Endothelial cell (in vitro differentiated cells): ENCODE measurements around the gene SH3PXD2A. TPM values are rescaled to one million over a fixed set of nuclear protein-coding genes. Genes with fewer than 3 reads are reported as not detected.

Experiments
- DNase-seq: peaks from one replicate; pipeline ENCODE4 v3.0.0; 2021; ENCODE audit warnings: low spot score
- H3K27ac Mint-ChIP-seq: one replicate; pipeline ENCODE4 v1.8.0; 2021; ENCODE audit warnings: mixed read lengths, inconsistent platforms; ENCODE audit not compliant: unreplicated experiment
- H3K27me3 Mint-ChIP-seq: one replicate; pipeline ENCODE4 v1.8.0; 2021; ENCODE audit warnings: mild to moderate bottlenecking, moderate library complexity, mixed read lengths, inconsistent platforms; ENCODE audit not compliant: unreplicated experiment
- H3K36me3 Mint-ChIP-seq: one replicate; pipeline ENCODE4 v1.8.0; 2021; ENCODE audit warnings: mild to moderate bottlenecking, low read depth, mixed read lengths, inconsistent platforms; ENCODE audit not compliant: unreplicated experiment
- H3K4me1 Mint-ChIP-seq: one replicate; pipeline ENCODE4 v1.8.0; 2021; ENCODE audit warnings: mild to moderate bottlenecking, mixed read lengths, inconsistent platforms; ENCODE audit not compliant: unreplicated experiment
- H3K4me3 Mint-ChIP-seq: one replicate; pipeline ENCODE4 v1.8.0; 2021; ENCODE audit warnings: mild to moderate bottlenecking, mixed read lengths, inconsistent platforms; ENCODE audit not compliant: unreplicated experiment
- H3K9me3 Mint-ChIP-seq: one replicate; pipeline ENCODE4 v1.8.0; 2021; ENCODE audit warnings: mixed read lengths, inconsistent platforms; ENCODE audit not compliant: unreplicated experiment
- CTCF ChIP-seq: fragments of 200-600 bp; sonication (generic); IDR thresholded peaks from one replicate; pipeline ENCODE4 v1.5.0; 2021; ENCODE audit warnings: antibody characterized with exemption; ENCODE audit not compliant: unreplicated experiment
- total RNA-seq: library from RNA; stranded (reverse); fragmentation: NEBNext Ultra II Directional; extraction: Animal tissue kit (Norgen Biotek cat#: 25700); gene quantifications from one replicate; pipeline ENCODE4 v1.2.1, GENCODE V29; 2021; ENCODE audit not compliant: unreplicated experiment

SH3PXD2A gene
- total RNA-seq, 1 donor from 2014 or later, result 59.9 TPM

DNA sequence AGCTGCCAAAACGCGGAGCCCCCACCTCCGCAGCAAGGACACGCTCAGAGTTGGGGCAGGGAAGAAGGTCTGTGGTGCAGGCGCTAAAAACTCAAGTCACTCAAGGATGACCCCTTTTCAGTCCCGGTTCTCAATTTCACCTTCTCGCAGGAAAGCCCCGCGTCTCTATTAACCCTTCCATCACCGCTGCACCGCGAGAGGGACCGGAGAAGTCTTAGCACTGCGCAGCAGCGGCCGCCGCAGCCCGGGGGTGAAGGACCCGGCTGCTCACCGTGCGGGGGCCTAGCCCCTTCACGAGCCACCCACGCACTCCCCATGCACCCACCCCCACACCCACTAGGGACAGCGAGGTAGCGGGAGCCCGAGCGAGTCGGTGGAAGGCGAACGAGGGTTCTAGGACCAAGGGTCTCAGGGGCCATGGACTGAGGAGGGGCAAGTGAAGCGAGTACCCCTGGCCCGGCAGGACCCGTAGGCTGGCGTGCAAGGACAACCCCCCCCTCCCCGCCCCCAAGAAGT is 162.9 kb downstream of the SH3PXD2A start:
- Mint-ChIP-seq H3K27me3 (peaks cover 26% of the 10 kb centered on the region), H3K4me1 (peaks cover 14% of the 10 kb centered on the region)
- no peak for DNase-seq

GRCh38 chr10:103691723-103692435 is 163.5 kb downstream of the SH3PXD2A start:
- H3K27me3 Mint-ChIP-seq, result peaks cover 26% of the 10 kb centered on the region
- no peak for TF ChIP-seq CTCF
- peaks cover 14% of the 10 kb centered on the region for H3K4me1 Mint-ChIP-seq
- peak overlapping the region; percentile 7 for H3K27ac Mint-ChIP-seq
- DNase-seq, result no peak
- H3K9me3 Mint-ChIP-seq, result no peaks in the 10 kb centered on the region
- H3K36me3 Mint-ChIP-seq, result peaks cover 29% of the 10 kb centered on the region
- peak overlapping the region; percentile 16 for H3K4me3 Mint-ChIP-seq

More for the DNA sequence above, 162.9 kb downstream of the SH3PXD2A start:
- H3K4me3 Mint-ChIP-seq, result no peak overlapping the region
- H3K9me3 Mint-ChIP-seq, result no peaks in the 10 kb centered on the region
- H3K36me3 Mint-ChIP-seq, result peaks cover 29% of the 10 kb centered on the region
- no peak overlapping the region for H3K27ac Mint-ChIP-seq
- no peak for TF ChIP-seq CTCF

GRCh38 chr10:103691267-103691666 is 164.1 kb downstream of the SH3PXD2A start:
- no peaks in the 10 kb centered on the region for H3K9me3 Mint-ChIP-seq
- H3K4me3 Mint-ChIP-seq, result peak overlapping the region; percentile 16
- no peak for DNase-seq
- peak overlapping the region; percentile 7 for H3K27ac Mint-ChIP-seq
- peaks cover 25% of the 10 kb centered on the region for H3K27me3 Mint-ChIP-seq
- H3K36me3 Mint-ChIP-seq, result peaks cover 29% of the 10 kb centered on the region
- H3K4me1 Mint-ChIP-seq, result peaks cover 14% of the 10 kb centered on the region
- no peak for TF ChIP-seq CTCF

GRCh38 chr10:103690281-103690680 is 165.1 kb downstream of the SH3PXD2A start:
- peaks cover 21% of the 10 kb centered on the region for H3K27me3 Mint-ChIP-seq
- no peak for DNase-seq
- peaks cover 29% of the 10 kb centered on the region for H3K36me3 Mint-ChIP-seq
- H3K4me3 Mint-ChIP-seq, result peak overlapping the region; percentile 66
- H3K9me3 Mint-ChIP-seq, result no peaks in the 10 kb centered on the region
- H3K4me1 Mint-ChIP-seq, result peaks cover 21% of the 10 kb centered on the region
- no peak for TF ChIP-seq CTCF
- H3K27ac Mint-ChIP-seq, result peak overlapping the region; percentile 28

GRCh38 chr10:103688491-103688890 is 166.9 kb downstream of the SH3PXD2A start:
- peaks cover 29% of the 10 kb centered on the region for H3K36me3 Mint-ChIP-seq
- H3K9me3 Mint-ChIP-seq, result no peaks in the 10 kb centered on the region
- no peak for TF ChIP-seq CTCF
- no peak for DNase-seq
- H3K4me1 Mint-ChIP-seq, result peaks cover 16% of the 10 kb centered on the region
- peak overlapping the region; percentile 69 for H3K27ac Mint-ChIP-seq
- H3K27me3 Mint-ChIP-seq, result peaks cover 20% of the 10 kb centered on the region
- H3K4me3 Mint-ChIP-seq, result no peak overlapping the region
